ENCODE data around the gene B3GALT5.

B3GALT5 gene

DNA sequence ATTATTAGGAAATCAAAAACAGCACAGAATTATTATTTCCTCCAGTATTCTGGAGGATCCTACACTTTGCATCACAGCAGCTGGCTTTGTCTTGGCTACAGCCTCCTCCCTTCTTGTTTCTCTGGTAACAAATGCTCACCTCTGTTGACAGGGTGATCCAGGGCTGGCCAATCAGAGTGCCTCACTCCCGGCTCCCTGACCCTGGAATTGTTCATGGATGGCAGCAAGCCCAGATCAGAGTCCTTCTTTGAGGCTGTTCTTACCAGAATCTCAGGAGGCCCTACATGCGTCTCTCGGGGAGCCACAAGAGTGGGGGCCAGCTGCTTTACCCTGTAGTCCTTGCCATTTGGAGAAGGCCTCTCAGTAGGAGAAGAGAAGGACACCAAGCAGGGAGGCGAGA is 83.9 kb downstream of the B3GALT5 start:
- no peak overlapping the region for H3K4me3 Mint-ChIP-seq
- H3K27ac Mint-ChIP-seq: no peak overlapping the region
- DNase-seq: no peak
- peaks cover 5% of the 10 kb centered on the region for H3K4me1 Mint-ChIP-seq
- peaks cover 9% of the 10 kb centered on the region for H3K27me3 Mint-ChIP-seq (ENCODE audit: low read depth, poor library complexity)
- H3K9me3 Mint-ChIP-seq: no peaks in the 10 kb centered on the region
- no peak for TF ChIP-seq CTCF (IDR thresholded peaks at IDR 0.05)
- H3K36me3 Mint-ChIP-seq (ENCODE audit: low read depth): no peaks in the 10 kb centered on the region

DNA sequence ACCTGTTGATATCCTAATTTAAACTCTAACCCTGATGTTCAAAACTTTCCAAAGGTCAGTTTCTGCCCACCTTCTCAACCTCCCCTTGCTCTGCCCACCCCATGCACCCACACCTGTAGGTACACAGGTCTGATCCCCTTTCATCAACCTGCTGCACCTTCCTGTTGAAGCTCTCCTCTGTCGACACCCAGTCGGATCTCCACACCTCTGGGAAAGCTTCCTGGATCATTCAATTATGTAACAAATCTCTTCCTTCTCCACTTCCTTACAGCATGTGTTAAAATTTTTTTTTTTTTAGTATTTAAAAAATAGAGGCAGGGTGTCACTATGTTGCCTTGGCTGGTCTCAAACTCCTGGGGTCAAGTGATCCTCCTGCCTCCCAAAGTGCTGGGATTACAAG is 87.6 kb downstream of the B3GALT5 start:
- Mint-ChIP-seq H3K4me1 (peaks cover 5% of the 10 kb centered on the region), H3K9me3 (peaks cover 21% of the 10 kb centered on the region), H3K4me3 (no peak overlapping the region), H3K36me3 (ENCODE audit: low read depth) (no peaks in the 10 kb centered on the region), H3K27ac (no peak overlapping the region), H3K27me3 (ENCODE audit: low read depth, poor library complexity) (peaks cover 15% of the 10 kb centered on the region)
- DNase-seq: no peak
- TF ChIP-seq CTCF (IDR thresholded peaks at IDR 0.05): no peak

DNA sequence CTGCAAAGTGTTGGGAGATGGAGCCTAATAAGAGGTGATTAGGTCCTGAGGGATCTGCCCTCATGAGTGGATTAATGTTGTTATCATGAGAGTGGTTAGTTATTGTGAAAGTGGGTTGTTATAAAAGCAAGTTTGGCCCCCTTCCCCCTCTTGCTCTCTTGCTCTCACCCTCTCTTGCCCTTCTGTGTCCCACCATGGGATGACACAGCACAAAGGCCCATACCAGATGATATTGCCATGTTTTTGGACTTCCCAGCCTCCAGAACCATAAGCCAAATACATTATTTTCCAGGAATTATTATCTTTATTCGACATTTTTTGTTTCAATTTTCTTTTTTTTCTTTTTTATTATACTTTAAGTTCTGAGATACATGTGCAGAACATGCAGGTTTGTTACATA is 90.8 kb downstream of the B3GALT5 start:
- H3K4me3 Mint-ChIP-seq: no peak overlapping the region
- H3K4me1 Mint-ChIP-seq: no peaks in the 10 kb centered on the region
- peaks cover 6% of the 10 kb centered on the region for H3K36me3 Mint-ChIP-seq (ENCODE audit: low read depth)
- no peak overlapping the region for H3K27ac Mint-ChIP-seq
- H3K27me3 Mint-ChIP-seq (ENCODE audit: low read depth, poor library complexity): peaks cover 15% of the 10 kb centered on the region
- no peak for TF ChIP-seq CTCF (IDR thresholded peaks at IDR 0.05)
- peaks cover 29% of the 10 kb centered on the region for H3K9me3 Mint-ChIP-seq
- no peak for DNase-seq

GRCh38 chr21:39705849-39706248 is 93.1 kb downstream of the B3GALT5 start:
- peaks cover 9% of the 10 kb centered on the region for H3K27me3 Mint-ChIP-seq (ENCODE audit: low read depth, poor library complexity)
- no peaks in the 10 kb centered on the region for H3K4me1 Mint-ChIP-seq
- no peak for DNase-seq
- H3K4me3 Mint-ChIP-seq: no peak overlapping the region
- TF ChIP-seq CTCF (IDR thresholded peaks at IDR 0.05): no peak
- no peak overlapping the region for H3K27ac Mint-ChIP-seq
- peaks cover 29% of the 10 kb centered on the region for H3K9me3 Mint-ChIP-seq
- peaks cover 6% of the 10 kb centered on the region for H3K36me3 Mint-ChIP-seq (ENCODE audit: low read depth)

GRCh38 chr21:39707316-39707715 is 94.6 kb downstream of the B3GALT5 start:
- Mint-ChIP-seq H3K27me3 (ENCODE audit: low read depth, poor library complexity) (peaks cover 7% of the 10 kb centered on the region), H3K27ac (no peak overlapping the region), H3K4me1 (no peaks in the 10 kb centered on the region), H3K9me3 (peaks cover 29% of the 10 kb centered on the region), H3K4me3 (no peak overlapping the region), H3K36me3 (ENCODE audit: low read depth) (peaks cover 6% of the 10 kb centered on the region)
- TF ChIP-seq CTCF (IDR thresholded peaks at IDR 0.05): no peak
- no peak for DNase-seq

GRCh38 chr21:39710866-39711265 is 98.1 kb downstream of the B3GALT5 start:
- H3K36me3 Mint-ChIP-seq (ENCODE audit: low read depth): peaks cover 5% of the 10 kb centered on the region
- DNase-seq: no peak
- H3K27me3 Mint-ChIP-seq (ENCODE audit: low read depth, poor library complexity): peaks cover 4% of the 10 kb centered on the region
- H3K4me1 Mint-ChIP-seq: no peaks in the 10 kb centered on the region
- peaks cover 6% of the 10 kb centered on the region for H3K9me3 Mint-ChIP-seq
- no peak overlapping the region for H3K27ac Mint-ChIP-seq
- TF ChIP-seq CTCF (IDR thresholded peaks at IDR 0.05): no peak
- H3K4me3 Mint-ChIP-seq: no peak overlapping the region

All from nephron progenitor cell (in vitro differentiated cells).